HG03060 (cell line): ENCODE results near the gene COL27A1.

Experiments
- ATAC-seq: cut with Tn5 transposase; IDR thresholded peaks from one replicate; pipeline ENCODE4 v1.9.1; 2021; ENCODE audit warnings: low read depth, moderate number of reproducible peaks; ENCODE audit not compliant: unreplicated experiment

Gene COL27A1

DNA sequence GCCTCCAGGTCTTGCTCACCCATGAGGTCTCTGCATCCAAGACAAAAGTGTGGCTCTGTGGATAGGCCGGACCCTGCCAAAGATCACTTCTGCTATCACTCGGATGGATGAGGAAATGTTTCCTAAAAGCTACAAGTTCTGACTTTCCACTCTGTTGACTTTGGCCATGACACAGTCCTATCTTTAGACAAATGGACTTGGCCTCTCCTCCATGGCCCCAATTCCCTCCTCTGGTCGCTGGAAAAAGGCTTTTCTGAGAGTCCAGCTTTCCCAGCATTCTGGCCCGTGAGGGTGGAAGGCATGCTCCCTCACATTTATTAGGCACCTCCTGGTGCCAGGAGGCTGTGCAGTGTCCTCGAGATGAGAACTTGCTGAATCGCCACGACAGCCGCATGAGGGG, 83.1 kb downstream of the COL27A1 start:
- no peak for ATAC-seq

- ATAC-seq = no peak
Measured at GRCh38 chr9:114238891-114239875, 83.8 kb downstream of the COL27A1 start.

- ATAC-seq = no peak
Measured at GRCh38 chr9:114240216-114240615, 84.9 kb downstream of the COL27A1 start.

- no peak for ATAC-seq
Measured at GRCh38 chr9:114240647-114241558, 85.6 kb downstream of the COL27A1 start.

GRCh38 chr9:114242837-114243236, 87.5 kb downstream of the COL27A1 start:
- no peak for ATAC-seq

DNA sequence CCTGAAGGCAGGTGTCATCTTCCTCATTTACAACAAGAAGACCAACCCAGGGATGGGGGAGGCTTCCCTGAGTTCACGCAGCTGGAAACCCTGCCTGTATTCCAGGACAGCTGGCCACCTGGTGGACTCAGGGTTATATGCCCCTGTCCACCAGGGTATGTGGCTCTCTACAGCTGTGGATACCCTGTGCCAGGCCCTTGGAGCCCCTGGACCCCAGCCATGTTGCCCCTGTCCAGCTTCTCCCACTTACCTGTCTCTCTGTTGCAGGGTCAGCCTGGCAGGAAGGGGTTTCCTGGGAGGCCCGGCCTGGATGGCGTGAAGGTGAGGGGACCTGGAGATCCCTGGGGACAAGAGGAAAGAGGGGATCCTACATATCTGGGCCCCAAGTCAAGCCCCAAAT, 87.9 kb downstream of the COL27A1 start:
- no peak for ATAC-seq

DNA sequence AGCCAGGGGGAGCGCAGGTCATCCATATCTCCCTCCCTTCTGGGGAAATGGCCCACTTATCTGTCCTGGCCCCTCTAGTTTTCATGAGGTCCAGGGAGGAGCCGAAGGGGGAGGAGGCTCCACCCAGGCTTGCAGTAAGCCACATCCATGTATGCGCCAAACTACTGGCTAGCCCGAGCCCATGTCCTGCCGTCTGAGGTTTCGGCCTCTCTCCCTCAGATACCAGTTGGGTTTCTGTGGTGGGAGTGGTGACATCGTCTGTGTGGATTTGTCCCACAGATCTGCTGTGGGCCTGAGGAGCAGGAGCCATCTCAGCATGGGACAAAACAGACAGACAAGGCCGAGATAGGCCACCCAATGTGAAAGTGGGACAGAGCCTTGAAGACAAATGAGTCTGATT, 89.2 kb downstream of the COL27A1 start:
- ATAC-seq = no peak

DNA sequence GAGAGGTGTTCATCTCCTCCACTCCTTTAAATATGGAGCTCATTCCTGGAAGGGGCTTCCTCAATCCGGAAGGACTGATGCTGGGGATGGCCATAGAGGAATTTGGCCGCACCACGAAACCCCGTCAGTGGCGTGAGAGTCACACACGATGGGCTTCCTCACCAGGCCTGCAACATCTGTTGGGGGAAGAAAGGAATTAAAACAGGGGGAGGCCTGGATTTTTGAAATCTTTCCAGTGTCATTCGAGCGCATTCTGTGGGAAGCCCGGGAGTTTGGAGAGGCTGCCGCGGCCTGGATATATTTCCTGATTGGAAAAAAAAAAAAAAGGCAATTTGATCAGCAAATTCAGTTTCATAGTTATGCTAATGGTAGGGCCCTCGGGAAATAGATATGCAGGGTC, 91.2 kb downstream of the COL27A1 start:
- no peak for ATAC-seq

- no peak for ATAC-seq
Measured at GRCh38 chr9:114247077-114247476, 91.7 kb downstream of the COL27A1 start.

DNA sequence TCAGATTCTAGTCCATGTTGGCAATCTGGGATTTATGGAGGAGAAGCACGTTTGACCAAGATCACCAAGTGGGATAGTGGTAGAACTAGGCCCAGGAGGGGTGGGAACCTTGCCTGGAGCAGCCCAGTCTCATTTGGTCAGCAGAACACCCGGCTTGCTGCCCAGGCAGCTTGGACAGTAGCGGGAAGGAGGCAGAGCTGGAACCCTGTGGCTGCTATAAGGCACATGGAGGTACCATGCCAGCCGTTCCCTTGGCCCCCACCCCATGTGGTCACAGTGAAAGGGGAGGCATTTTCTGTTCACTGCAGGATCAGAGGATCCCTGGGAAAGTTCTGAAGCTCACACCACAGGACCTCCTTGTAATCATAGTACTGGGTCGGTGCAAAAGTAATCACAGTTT, 92.2 kb downstream of the COL27A1 start:
- ATAC-seq = no peak

DNA sequence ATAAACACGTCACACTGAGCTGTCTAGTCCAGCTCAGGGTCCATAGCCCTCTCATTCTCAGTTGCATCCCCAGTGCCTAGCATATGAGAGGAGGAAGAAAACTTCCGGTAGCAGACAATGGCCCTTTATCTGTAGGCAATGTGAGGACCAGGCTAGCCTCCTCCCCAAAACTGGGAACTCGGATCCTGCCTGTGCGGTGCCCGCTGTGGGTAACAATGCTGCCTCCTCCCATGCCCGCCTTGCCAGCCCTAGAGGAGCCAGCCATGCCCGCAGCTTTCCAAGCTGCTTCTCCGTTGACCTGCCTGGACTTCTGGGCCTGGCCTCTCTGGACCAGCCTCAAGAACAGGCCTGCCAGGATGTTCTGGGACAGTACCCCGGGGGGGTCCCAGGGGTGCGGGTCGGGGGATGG, 93.0 kb downstream of the COL27A1 start:
- no peak for ATAC-seq

GRCh38 chr9:114249424-114250234, 94.3 kb downstream of the COL27A1 start:
- no peak for ATAC-seq

- ATAC-seq = no peak
Measured at GRCh38 chr9:114250235-114250568, 94.9 kb downstream of the COL27A1 start.

DNA sequence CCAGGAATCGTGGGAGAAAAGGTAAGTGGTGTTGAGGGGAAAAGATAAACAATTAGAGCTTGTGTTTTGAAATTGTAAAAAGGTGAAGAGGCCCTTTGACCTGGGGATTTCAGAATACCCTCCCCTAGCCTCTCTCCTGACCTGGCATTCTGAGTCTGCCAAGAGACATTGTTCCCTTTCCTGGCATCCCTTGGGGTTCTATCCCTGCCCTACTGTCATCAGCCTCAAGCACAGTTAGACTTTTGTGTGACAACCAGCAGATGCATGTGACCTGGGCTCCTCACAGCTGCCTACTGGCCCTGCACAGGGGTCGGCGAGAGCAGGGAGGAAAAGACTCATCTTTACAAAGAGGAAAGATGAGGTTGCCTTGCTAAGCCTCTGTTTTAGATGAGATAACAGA, 95.3 kb downstream of the COL27A1 start:
- ATAC-seq = no peak

DNA sequence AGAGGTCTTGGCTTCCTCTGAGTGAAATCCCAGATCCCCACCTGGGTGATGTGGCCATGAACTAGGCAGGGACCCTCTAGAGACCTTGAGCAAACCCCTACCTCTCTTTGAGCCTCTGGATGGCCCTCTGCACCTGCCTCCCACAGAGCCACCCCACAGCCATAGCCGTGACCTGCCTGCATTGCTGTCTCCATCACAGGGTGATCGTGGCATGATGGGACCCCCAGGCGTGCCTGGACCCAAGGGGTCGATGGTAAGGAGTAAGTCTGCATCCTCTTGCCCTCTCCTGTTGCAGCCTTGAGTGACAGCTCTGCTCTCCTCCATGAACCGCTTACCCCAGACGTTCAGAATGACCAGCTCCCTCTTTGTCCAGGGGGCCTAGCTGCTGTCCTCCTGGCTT, 97.1 kb downstream of the COL27A1 start:
- ATAC-seq = no peak

DNA sequence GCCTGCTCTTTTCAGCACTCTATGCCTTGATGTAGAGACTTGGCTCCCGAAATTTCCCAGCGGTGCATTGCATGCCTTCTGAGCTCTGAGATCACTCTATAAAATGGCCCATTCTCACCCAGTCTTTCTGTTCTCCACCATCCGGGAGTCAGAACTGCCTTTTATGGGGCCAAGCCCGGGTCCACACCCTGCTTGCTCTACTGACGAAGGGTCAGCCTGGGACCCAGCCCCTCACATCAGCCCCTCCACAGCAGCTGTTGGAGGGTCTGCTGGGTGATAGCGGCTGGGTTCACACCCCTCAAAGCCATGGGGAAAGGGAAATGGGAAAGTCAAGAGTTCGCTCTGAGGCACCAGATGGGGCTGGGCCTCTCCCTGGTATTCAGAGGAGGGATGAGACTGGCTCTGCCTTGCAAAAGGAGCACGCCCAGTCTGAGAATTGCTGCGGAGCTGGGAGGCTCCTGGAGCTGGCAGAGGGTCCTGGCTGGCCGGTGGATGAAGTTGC, 101.5 kb downstream of the COL27A1 start:
- ATAC-seq = no peak

DNA sequence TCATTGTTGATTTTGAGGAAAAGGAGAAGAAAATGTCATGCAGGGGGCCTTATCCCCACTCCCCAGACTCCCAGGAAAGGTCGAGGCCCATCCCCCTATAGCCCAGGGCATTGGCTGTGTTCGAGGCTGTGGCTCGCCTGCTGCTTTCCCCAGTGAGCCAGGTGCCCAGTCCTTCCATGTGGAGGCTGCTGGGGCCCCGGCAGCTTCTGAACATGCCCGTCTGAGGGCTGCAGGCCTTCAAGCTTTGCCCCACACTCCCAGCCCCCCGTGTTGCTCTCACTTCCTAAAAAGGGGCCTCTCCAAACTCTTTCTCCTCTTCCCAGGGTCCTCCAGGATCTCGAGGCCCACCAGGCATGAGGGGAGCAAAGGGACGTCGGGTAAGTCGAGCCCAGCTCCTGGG, 102.9 kb downstream of the COL27A1 start:
- ATAC-seq = no peak

DNA sequence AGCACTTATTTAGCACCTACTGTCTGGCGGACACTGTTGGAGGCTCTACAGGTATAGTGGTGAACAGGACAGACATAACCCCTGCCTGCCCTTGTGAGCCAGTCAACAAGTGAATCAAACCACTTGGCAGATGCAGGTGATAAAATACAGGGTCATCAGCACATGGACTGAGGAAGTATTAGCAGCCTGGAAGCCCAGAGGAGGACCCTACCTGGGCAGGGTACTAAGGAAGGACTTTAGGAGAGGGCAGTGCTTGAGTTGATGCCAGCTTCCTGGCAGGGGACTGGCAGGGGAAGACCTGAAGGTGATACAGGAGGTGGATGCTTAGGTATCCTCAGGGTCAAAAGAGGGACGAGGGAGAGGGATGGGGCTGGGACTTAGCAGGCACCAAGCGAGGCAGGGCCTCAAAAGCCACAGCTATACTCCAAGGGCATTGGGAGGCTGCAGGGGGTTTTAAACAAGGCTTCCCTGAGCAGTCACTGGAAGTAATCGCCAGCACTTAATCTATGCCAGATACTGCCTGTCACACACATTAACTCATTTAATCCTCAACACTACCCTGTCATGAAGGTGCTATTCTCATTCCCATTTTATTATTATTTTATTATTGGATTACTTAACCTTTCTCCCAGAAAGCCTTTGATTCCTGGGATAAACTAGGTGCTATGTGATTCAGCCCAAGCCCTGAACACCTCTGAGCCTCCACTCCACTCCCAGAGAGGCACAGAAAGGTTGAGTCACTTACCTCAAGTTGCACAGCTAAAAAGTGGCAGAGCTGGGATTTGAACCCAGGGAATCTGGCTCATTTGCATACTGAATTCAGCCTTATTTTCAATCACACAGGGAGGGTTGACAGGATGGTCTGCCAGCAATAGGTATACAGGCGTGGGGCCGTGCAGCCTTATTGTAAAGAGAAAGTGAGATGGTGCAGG, 103.8 kb downstream of the COL27A1 start:
- ATAC-seq = no peak

- ATAC-seq = no peak
Measured at GRCh38 chr9:114259798-114260523, 104.6 kb downstream of the COL27A1 start.
